PFSK-1 (cell line): ENCODE measurements around the gene TMEM250.

ENCODE experiments used
- POLR2AphosphoS5 ChIP-seq: IDR thresholded peaks from 2 replicates; pipeline ENCODE4 v1.6.1; 2012; ENCODE audit warnings: low read depth, mild to moderate bottlenecking, control low read depth, low read length, moderate library complexity
- SIN3A ChIP-seq: IDR thresholded peaks from 2 replicates; pipeline ENCODE4 v1.6.1; 2012; ENCODE audit warnings: mild to moderate bottlenecking, low read length, moderate library complexity, borderline replicate concordance; ENCODE audit not compliant: insufficient read depth

- no peak for TF ChIP-seq SIN3A
- TF ChIP-seq POLR2AphosphoS5: no peak
These were observed 23.7 kb upstream of the TMEM250 start for GRCh38 chr9:136142414-136142796.
